Neural cell (in vitro differentiated cells): ENCODE results near the gene SLCO3A1. TPM values are rescaled to one million over a fixed set of nuclear protein-coding genes. Genes with fewer than 3 reads are reported as not detected.

Source experiments
- H2AFZ ChIP-seq: fragments of 200-600, 300-800 bp; sonication (generic), shearing (Covaris generic); 2 replicates; pipeline ENCODE4 v1.6.0; 2014; ENCODE audit warnings: low read depth, mild to moderate bottlenecking, antibody characterized with exemption, low read length, moderate library complexity
- H3F3A ChIP-seq: fragments of 200-600 bp; shearing (Covaris generic); 2 replicates; pipeline ENCODE4 v1.6.1; 2016; ENCODE audit warnings: mild to moderate bottlenecking, moderate library complexity, mixed read lengths, antibody characterized with exemption, low read length; ENCODE audit not compliant: insufficient read depth, poor library complexity, severe bottlenecking
- H3K27ac ChIP-seq: fragments of 200-600, 300-800 bp; sonication (generic), shearing (Covaris generic); 2 replicates; pipeline ENCODE4 v1.5.1; 2014; ENCODE audit warnings: mild to moderate bottlenecking, low read length, moderate library complexity
- H3K27me3 ChIP-seq: fragments of 300-800, 200-600 bp; sonication (generic), shearing (Covaris generic); 2 replicates; pipeline ENCODE4 v1.6.0; 2014; ENCODE audit warnings: mild to moderate bottlenecking, low read depth, low read length, moderate library complexity; ENCODE audit not compliant: insufficient read depth
- H3K36me3 ChIP-seq: fragments of 300-800, 200-600 bp; sonication (generic), shearing (Covaris generic); 2 replicates; pipeline ENCODE4 v1.5.1; 2014; ENCODE audit warnings: mild to moderate bottlenecking, antibody characterized with exemption, low read length, moderate library complexity; ENCODE audit not compliant: insufficient read depth
- H3K4me2 ChIP-seq: fragments of 300-800, 200-600 bp; sonication (generic), shearing (Covaris generic); 2 replicates; pipeline ENCODE4 v1.6.0; 2014; ENCODE audit warnings: mild to moderate bottlenecking, low read length
- H3K4me3 ChIP-seq: fragments of 300-800, 200-600 bp; sonication (generic), shearing (Covaris generic); 2 replicates; pipeline ENCODE4 v1.5.1; 2014; ENCODE audit warnings: mild to moderate bottlenecking, low read length, moderate library complexity
- H3K79me2 ChIP-seq: fragments of 200-600 bp; shearing (Covaris generic); replicated peaks from 2 replicates; pipeline ENCODE4 v1.6.0; 2014; ENCODE audit warnings: mild to moderate bottlenecking, low read length, moderate library complexity; ENCODE audit not compliant: insufficient read depth
- H3K9ac ChIP-seq: fragments of 300-800, 200-600 bp; sonication (generic), shearing (Covaris generic); 2 replicates; pipeline ENCODE4 v1.6.1; 2016; ENCODE audit warnings: mild to moderate bottlenecking, low read length, mixed read lengths
- H3K9me2 ChIP-seq: fragments of 200-600 bp; shearing (Covaris generic); 2 replicates; pipeline ENCODE4 v1.6.1; 2016; ENCODE audit warnings: mild to moderate bottlenecking, low read length, mixed read lengths; ENCODE audit not compliant: insufficient read depth
- H3K9me3 ChIP-seq: fragments of 200-600, 300-800 bp; sonication (generic), shearing (Covaris generic); 2 replicates; pipeline ENCODE4 v1.6.1; 2016; ENCODE audit warnings: mild to moderate bottlenecking, mixed run types, low read length, moderate library complexity, mixed read lengths
- H4K20me1 ChIP-seq: fragments of 200-600 bp; shearing (Covaris generic); 2 replicates; pipeline ENCODE4 v1.6.1; 2016; ENCODE audit warnings: mild to moderate bottlenecking, mixed run types; ENCODE audit not compliant: insufficient read depth
- CTCF ChIP-seq: fragments of 450-650 bp; IDR thresholded peaks from 2 replicates; pipeline ENCODE4 v1.5.1; 2014; ENCODE audit warnings: antibody characterized with exemption, mild to moderate bottlenecking, moderate library complexity; ENCODE audit not compliant: poor library complexity, severe bottlenecking
- EP300 ChIP-seq: fragments of 450-650 bp; conservative IDR thresholded peaks from 2 replicates; pipeline ENCODE4 v1.6.1; 2014; ENCODE audit warnings: antibody characterized with exemption, mild to moderate bottlenecking, moderate library complexity; ENCODE audit not compliant: poor library complexity, severe bottlenecking
- EZH2 ChIP-seq: fragments of 200-600, 300-800 bp; shearing (Covaris generic), sonication (generic); IDR thresholded peaks from 2 replicates; pipeline ENCODE4 v1.6.1; 2014; ENCODE audit warnings: antibody characterized with exemption, low read length, borderline replicate concordance, mild to moderate bottlenecking; ENCODE audit not compliant: insufficient read depth, poor library complexity, severe bottlenecking
- MXI1 ChIP-seq: fragments of 450-650 bp; conservative IDR thresholded peaks from 2 replicates; pipeline ENCODE4 v1.6.1; 2014; ENCODE audit warnings: antibody characterized with exemption, mild to moderate bottlenecking; ENCODE audit not compliant: poor library complexity, severe bottlenecking
- POLR2AphosphoS5 ChIP-seq: IDR thresholded peaks from 2 replicates; pipeline ENCODE4 v1.6.1; 2012
- RAD21 ChIP-seq: fragments of 450-650 bp; conservative IDR thresholded peaks from 2 replicates; pipeline ENCODE4 v1.6.1; 2014; ENCODE audit warnings: antibody characterized with exemption, mild to moderate bottlenecking, moderate library complexity
- REST ChIP-seq: IDR thresholded peaks from 2 replicates; pipeline ENCODE4 v1.6.1; 2012; ENCODE audit warnings: borderline replicate concordance
- SMC3 ChIP-seq: fragments of 450-650 bp; conservative IDR thresholded peaks from 2 replicates; pipeline ENCODE4 v1.6.1; 2014; ENCODE audit warnings: antibody characterized with exemption, mild to moderate bottlenecking, moderate library complexity; ENCODE audit not compliant: poor library complexity
- TAF1 ChIP-seq: IDR thresholded peaks from 2 replicates; pipeline ENCODE4 v1.6.1; 2012; ENCODE audit warnings: low read depth
- polyA plus RNA-seq: library from polyadenylated mRNA; depleted of rRNA; stranded (reverse); fragments of >200 nt; gene quantifications from 2 replicates; pipeline ENCODE4 v1.2.3, GENCODE V29; 2014

The SLCO3A1 gene
- polyA plus RNA-seq, 1 donor from 2014 or later = 14.2 TPM

- Histone ChIP-seq H3K4me2 (no peak overlapping the region), H3K36me3 (no peaks in the 10 kb centered on the region), H3K9me3 (no peaks in the 10 kb centered on the region), H3K4me3 (no peak overlapping the region), H4K20me1 (no peaks in the 10 kb centered on the region), H3K9me2 (no peaks in the 10 kb centered on the region), H3K9ac (no peak overlapping the region), H3K27ac (no peak overlapping the region), H3K27me3 (no peaks in the 10 kb centered on the region), H3K79me2 (no peaks in the 10 kb centered on the region), H3F3A (no peaks in the 10 kb centered on the region), H2AFZ (no peak overlapping the region)
- TF ChIP-seq EZH2 = no peak
- no peak for TF ChIP-seq RAD21
- TF ChIP-seq MXI1 = no peak
- no peak for TF ChIP-seq EP300
- TF ChIP-seq CTCF = no peak
- no peak for TF ChIP-seq TAF1
- no peak for TF ChIP-seq REST
- TF ChIP-seq SMC3 = no peak
- no peak for TF ChIP-seq POLR2AphosphoS5
These were observed 7.8 kb upstream of the SLCO3A1 start for GRCh38 chr15:91845720-91846119.

GRCh38 chr15:91849180-91849579 is 4.3 kb upstream of the SLCO3A1 start:
- Histone ChIP-seq H3K36me3 (no peaks in the 10 kb centered on the region), H3K9ac (no peak overlapping the region), H3K79me2 (peaks cover under 1% of the 10 kb centered on the region), H4K20me1 (no peaks in the 10 kb centered on the region), H3K4me2 (no peak overlapping the region), H3K4me3 (no peak overlapping the region), H3F3A (no peaks in the 10 kb centered on the region), H3K27me3 (no peaks in the 10 kb centered on the region), H2AFZ (no peak overlapping the region), H3K9me3 (no peaks in the 10 kb centered on the region), H3K9me2 (no peaks in the 10 kb centered on the region), H3K27ac (no peak overlapping the region)
- TF ChIP-seq SMC3 (no peak), TAF1 (no peak), REST (no peak), RAD21 (no peak), MXI1 (no peak), EP300 (no peak), POLR2AphosphoS5 (no peak), CTCF (no peak), EZH2 (no peak)
